ENCODE results near the gene RPS6KL1.

RPS6KL1 gene

GRCh38 chr14:74913986-74914573 lies 9.0 kb downstream of the RPS6KL1 start:
- no peak for DNase-seq (ENCODE audit: low read depth in 1 of 2, low spot score in 1 of 2)

- DNase-seq (ENCODE audit: low read depth in 1 of 2, low spot score in 1 of 2): no peak
Measured at GRCh38 chr14:74913393-74913910, 9.6 kb downstream of the RPS6KL1 start.

GRCh38 chr14:74912801-74913200 lies 10.3 kb downstream of the RPS6KL1 start:
- no peak for DNase-seq (ENCODE audit: low read depth in 1 of 2, low spot score in 1 of 2)

- no peak for DNase-seq (ENCODE audit: low read depth in 1 of 2, low spot score in 1 of 2)
Measured at GRCh38 chr14:74912111-74912510, 10.9 kb downstream of the RPS6KL1 start.

- no peak for DNase-seq (ENCODE audit: low read depth in 1 of 2, low spot score in 1 of 2)
Measured at GRCh38 chr14:74911704-74912103, 11.4 kb downstream of the RPS6KL1 start.

GRCh38 chr14:74911221-74911620 lies 11.8 kb downstream of the RPS6KL1 start:
- DNase-seq (ENCODE audit: low read depth in 1 of 2, low spot score in 1 of 2): no peak

- no peak for DNase-seq (ENCODE audit: low read depth in 1 of 2, low spot score in 1 of 2)
Measured at GRCh38 chr14:74910556-74910955, 12.5 kb downstream of the RPS6KL1 start.

- DNase-seq (ENCODE audit: low read depth in 1 of 2, low spot score in 1 of 2): no peak
Measured at GRCh38 chr14:74909911-74910310, 13.1 kb downstream of the RPS6KL1 start.

- no peak for DNase-seq (ENCODE audit: low read depth in 1 of 2, low spot score in 1 of 2)
Measured at GRCh38 chr14:74909501-74909900, 13.6 kb downstream of the RPS6KL1 start.

- no peak for DNase-seq (ENCODE audit: low read depth in 1 of 2, low spot score in 1 of 2)
Measured at GRCh38 chr14:74908861-74909341, 14.2 kb downstream of the RPS6KL1 start.

GRCh38 chr14:74907744-74908143 lies 15.3 kb downstream of the RPS6KL1 start:
- DNase-seq (ENCODE audit: low read depth in 1 of 2, low spot score in 1 of 2): no peak

GRCh38 chr14:74906925-74907521 lies 16.0 kb downstream of the RPS6KL1 start:
- no peak for DNase-seq (ENCODE audit: low read depth in 1 of 2, low spot score in 1 of 2)

GRCh38 chr14:74905595-74906142 lies 17.4 kb downstream of the RPS6KL1 start:
- DNase-seq (ENCODE audit: low read depth in 1 of 2, low spot score in 1 of 2): peak; percentile 57 to 69

- DNase-seq (ENCODE audit: low read depth in 1 of 2, low spot score in 1 of 2): no peak
Measured at GRCh38 chr14:74904635-74905503, 18.2 kb downstream of the RPS6KL1 start.

- DNase-seq (ENCODE audit: low read depth in 1 of 2, low spot score in 1 of 2): no peak
Measured at GRCh38 chr14:74902941-74903705, 19.9 kb downstream of the RPS6KL1 start.

GRCh38 chr14:74898694-74899093 lies 24.4 kb downstream of the RPS6KL1 start:
- no peak for DNase-seq (ENCODE audit: low read depth in 1 of 2, low spot score in 1 of 2)

GRCh38 chr14:74898083-74898482 lies 25.0 kb downstream of the RPS6KL1 start:
- DNase-seq (ENCODE audit: low read depth in 1 of 2, low spot score in 1 of 2): no peak

- no peak for DNase-seq (ENCODE audit: low read depth in 1 of 2, low spot score in 1 of 2)
Measured at GRCh38 chr14:74897642-74898041, 25.4 kb downstream of the RPS6KL1 start.

- no peak for DNase-seq (ENCODE audit: low read depth in 1 of 2, low spot score in 1 of 2)
Measured at GRCh38 chr14:74896400-74896799, 26.7 kb downstream of the RPS6KL1 start.

- no peak for DNase-seq (ENCODE audit: low read depth in 1 of 2, low spot score in 1 of 2)
Measured at GRCh38 chr14:74893614-74894091, 29.4 kb downstream of the RPS6KL1 start.

- no peak for DNase-seq (ENCODE audit: low read depth in 1 of 2, low spot score in 1 of 2)
Measured at GRCh38 chr14:74892745-74893144, 30.3 kb downstream of the RPS6KL1 start.
